Vagina (tissue), 2 donors: Measurements from ENCODE around the gene COX7A2L.

Experiments
- CTCF ChIP-seq, 3 experiments: fragments of 450-650 bp in 2 of 3; fragments of 200-600 bp in 1 of 3; sonication (generic) in 1 of 3; IDR thresholded peaks; one replicate each; pipeline ENCODE4 v1.5.1; 2017 to 2019; ENCODE audit warnings: antibody characterized with exemption in 3 of 3, mild to moderate bottlenecking in 2 of 3, moderate library complexity in 2 of 3
- POLR2AphosphoS5 ChIP-seq, 2 donors: sonication (generic); formaldehyde crosslinking; IDR thresholded peaks; one replicate each; pipeline ENCODE4 v1.9.0; 2017; ENCODE audit warnings: antibody characterized with exemption in 2 of 2, mild to moderate bottlenecking in 2 of 2, low read depth in 1 of 2; ENCODE audit not compliant: insufficient read depth in 1 of 2

GRCh38 chr2:42372474-42373200 lies 11.6 kb upstream of the COX7A2L start:
- TF ChIP-seq POLR2AphosphoS5 (IDR thresholded peaks at IDR 0.05; ENCODE audit: insufficient read depth in 1 of 2, low read depth in 1 of 2) (no peak), CTCF (IDR thresholded peaks at IDR 0.05) (no peak)
